ENCODE results near the gene TSPAN3.

Gene TSPAN3

GRCh38 chr15:77068633-77069032 lies 2.3 kb downstream of the TSPAN3 start:
- Histone ChIP-seq H3K27me3 (ENCODE audit: control insufficient read depth, low read length) (no peaks in the 10 kb centered on the region), H3K27ac (ENCODE audit: low read depth, low read length) (no peak overlapping the region), H3K4me2 (ENCODE audit: low read length) (peak overlapping the region; percentile 52), H4K20me1 (ENCODE audit: control insufficient read depth, insufficient read depth, low read depth, low read length) (peaks cover 13% of the 10 kb centered on the region; the same call in 1 of the 2 replicates), H3K4me1 (ENCODE audit: control insufficient read depth, low read length) (peaks cover 43% of the 10 kb centered on the region), H3K79me2 (ENCODE audit: control insufficient read depth, low read length) (peaks cover 69% of the 10 kb centered on the region), H3K4me3 (ENCODE audit: low read length) (no peak overlapping the region), H3K36me3 (ENCODE audit: control insufficient read depth, low read length) (peaks cover 23% of the 10 kb centered on the region), H3F3A (ENCODE audit: control insufficient read depth, insufficient read depth) (no peaks in the 10 kb centered on the region), H3K9me2 (replicated peaks; ENCODE audit: control insufficient read depth, low read length) (no peaks in the 10 kb centered on the region), H3K9me3 (ENCODE audit: control insufficient read depth, insufficient read depth, low read length) (no peaks in the 10 kb centered on the region)
- TF ChIP-seq CTCF (IDR thresholded peaks at IDR 0.05; ENCODE audit: low read depth, low read length, poor library complexity, severe bottlenecking) (no peak), EZH2phosphoT487 (IDR thresholded peaks at IDR 0.05; ENCODE audit: borderline replicate concordance, low read length) (no peak)

- Histone ChIP-seq H3K4me3 (ENCODE audit: low read length) (peak overlapping the region; percentile 20), H3K4me1 (ENCODE audit: control insufficient read depth, low read length) (peaks cover 43% of the 10 kb centered on the region), H3K27ac (ENCODE audit: low read depth, low read length) (no peak overlapping the region), H3K27me3 (ENCODE audit: control insufficient read depth, low read length) (no peaks in the 10 kb centered on the region), H3K9me3 (ENCODE audit: control insufficient read depth, insufficient read depth, low read length) (no peaks in the 10 kb centered on the region), H3K36me3 (ENCODE audit: control insufficient read depth, low read length) (peaks cover 23% of the 10 kb centered on the region), H3K79me2 (ENCODE audit: control insufficient read depth, low read length) (peaks cover 76% of the 10 kb centered on the region), H3F3A (ENCODE audit: control insufficient read depth, insufficient read depth) (no peaks in the 10 kb centered on the region), H4K20me1 (ENCODE audit: control insufficient read depth, insufficient read depth, low read depth, low read length) (peaks cover 13% of the 10 kb centered on the region; the same call in 1 of the 2 replicates), H3K9me2 (replicated peaks; ENCODE audit: control insufficient read depth, low read length) (no peaks in the 10 kb centered on the region), H3K4me2 (ENCODE audit: low read length) (peak overlapping the region; percentile 52)
- TF ChIP-seq CTCF (IDR thresholded peaks at IDR 0.05; ENCODE audit: low read depth, low read length, poor library complexity, severe bottlenecking), result no peak
- TF ChIP-seq EZH2phosphoT487 (IDR thresholded peaks at IDR 0.05; ENCODE audit: borderline replicate concordance, low read length), result no peak
Measured at GRCh38 chr15:77067691-77068367, 3.1 kb downstream of the TSPAN3 start.

- Histone ChIP-seq H4K20me1 (ENCODE audit: control insufficient read depth, insufficient read depth, low read depth, low read length) (peaks cover 13% of the 10 kb centered on the region; the same call in 1 of the 2 replicates), H3K27ac (ENCODE audit: low read depth, low read length) (no peak overlapping the region)
Measured at GRCh38 chr15:77066971-77067690, 3.8 kb downstream of the TSPAN3 start.

More at GRCh38 chr15:77066971-77067690, 3.8 kb downstream of the TSPAN3 start:
- Histone ChIP-seq H3K4me2 (ENCODE audit: low read length) (peak overlapping the region; percentile 52), H3K36me3 (ENCODE audit: control insufficient read depth, low read length) (peaks cover 24% of the 10 kb centered on the region), H3K9me2 (replicated peaks; ENCODE audit: control insufficient read depth, low read length) (no peaks in the 10 kb centered on the region), H3K4me1 (ENCODE audit: control insufficient read depth, low read length) (peaks cover 48% of the 10 kb centered on the region), H3K9me3 (ENCODE audit: control insufficient read depth, insufficient read depth, low read length) (no peaks in the 10 kb centered on the region), H3F3A (ENCODE audit: control insufficient read depth, insufficient read depth) (peaks cover 3% of the 10 kb centered on the region; the same call in 1 of the 2 replicates), H3K79me2 (ENCODE audit: control insufficient read depth, low read length) (peaks cover 82% of the 10 kb centered on the region), H3K4me3 (ENCODE audit: low read length) (peak overlapping the region; percentile 20), H3K27me3 (ENCODE audit: control insufficient read depth, low read length) (no peaks in the 10 kb centered on the region)
- TF ChIP-seq EZH2phosphoT487 (IDR thresholded peaks at IDR 0.05; ENCODE audit: borderline replicate concordance, low read length), result no peak
- no peak for TF ChIP-seq CTCF (IDR thresholded peaks at IDR 0.05; ENCODE audit: low read depth, low read length, poor library complexity, severe bottlenecking)

Data from DOHH2 (cell line).